SK-N-SH (cell line): ENCODE measurements around the gene MGAT1.

Experiments used
- CTCF ChIP-seq: fragments of 200-600 bp; sonication (generic); IDR thresholded peaks from 2 replicates; pipeline ENCODE4 v1.6.1; 2017; ENCODE audit warnings: antibody characterized with exemption, mild to moderate bottlenecking, moderate library complexity
- FOSL2 ChIP-seq: IDR thresholded peaks from 2 replicates; pipeline ENCODE4 v1.4.0; 2012; ENCODE audit warnings: low read depth, mild to moderate bottlenecking, moderate library complexity, borderline replicate concordance
- FOXM1 ChIP-seq: IDR thresholded peaks from 2 replicates; pipeline ENCODE4 v1.4.0; 2012; ENCODE audit warnings: low read depth, mild to moderate bottlenecking
- GABPA ChIP-seq: IDR thresholded peaks from 2 replicates; pipeline ENCODE4 v1.4.0; 2012; ENCODE audit warnings: low read depth, mild to moderate bottlenecking
- IRF3 ChIP-seq: fragments of 150-350 bp; IDR thresholded peaks from 2 replicates; pipeline ENCODE4 v1.6.1; 2016; ENCODE audit warnings: mild to moderate bottlenecking, low read depth, low read length
- POLR2AphosphoS5 ChIP-seq: IDR thresholded peaks from 2 replicates; pipeline ENCODE4 v1.6.1; 2012; ENCODE audit warnings: low read depth, low read length
- RXRA ChIP-seq: IDR thresholded peaks from 2 replicates; pipeline ENCODE4 v1.4.0; 2012; ENCODE audit warnings: low read depth, mild to moderate bottlenecking, borderline replicate concordance

- TF ChIP-seq CTCF (no peak), FOXM1 (no peak), FOSL2 (no peak), RXRA (no peak), GABPA (no peak), IRF3 (no peak), POLR2AphosphoS5 (no peak)
Observed at GRCh38 chr5:180839227-180839626, 36.6 kb upstream of the MGAT1 start.
